Memory B cell (primary cell): ENCODE measurements around the gene SURF4.

Experiments used
- ATAC-seq: fragments of 150-1000 bp; cut with Tn5 transposase; 2 replicates; pipeline ENCODE4 v1.10.0; 2021; ENCODE audit warnings: low read depth, mild to moderate bottlenecking, moderate library complexity
- DNase-seq, 2 donors: peaks; one replicate each; pipeline ENCODE4 v3.0.0; 2022; ENCODE audit warnings: low spot score in 2 of 2
- H3K27ac Mint-ChIP-seq: one replicate; pipeline ENCODE4 v1.8.0; 2022; ENCODE audit warnings: mild to moderate bottlenecking, moderate library complexity, mixed read lengths
- H3K27me3 Mint-ChIP-seq: one replicate; pipeline ENCODE4 v1.8.0; 2022; ENCODE audit warnings: mixed read lengths
- H3K36me3 Mint-ChIP-seq: one replicate; pipeline ENCODE4 v1.8.0; 2022; ENCODE audit warnings: mild to moderate bottlenecking, mixed read lengths
- H3K4me1 Mint-ChIP-seq: one replicate; pipeline ENCODE4 v1.8.0; 2022; ENCODE audit warnings: mixed read lengths
- H3K4me3 Mint-ChIP-seq: one replicate; pipeline ENCODE4 v1.8.0; 2022; ENCODE audit warnings: mild to moderate bottlenecking, moderate library complexity, mixed read lengths
- H3K9me3 Mint-ChIP-seq: one replicate; pipeline ENCODE4 v1.8.0; 2022; ENCODE audit warnings: mixed read lengths

SURF4 gene

DNA sequence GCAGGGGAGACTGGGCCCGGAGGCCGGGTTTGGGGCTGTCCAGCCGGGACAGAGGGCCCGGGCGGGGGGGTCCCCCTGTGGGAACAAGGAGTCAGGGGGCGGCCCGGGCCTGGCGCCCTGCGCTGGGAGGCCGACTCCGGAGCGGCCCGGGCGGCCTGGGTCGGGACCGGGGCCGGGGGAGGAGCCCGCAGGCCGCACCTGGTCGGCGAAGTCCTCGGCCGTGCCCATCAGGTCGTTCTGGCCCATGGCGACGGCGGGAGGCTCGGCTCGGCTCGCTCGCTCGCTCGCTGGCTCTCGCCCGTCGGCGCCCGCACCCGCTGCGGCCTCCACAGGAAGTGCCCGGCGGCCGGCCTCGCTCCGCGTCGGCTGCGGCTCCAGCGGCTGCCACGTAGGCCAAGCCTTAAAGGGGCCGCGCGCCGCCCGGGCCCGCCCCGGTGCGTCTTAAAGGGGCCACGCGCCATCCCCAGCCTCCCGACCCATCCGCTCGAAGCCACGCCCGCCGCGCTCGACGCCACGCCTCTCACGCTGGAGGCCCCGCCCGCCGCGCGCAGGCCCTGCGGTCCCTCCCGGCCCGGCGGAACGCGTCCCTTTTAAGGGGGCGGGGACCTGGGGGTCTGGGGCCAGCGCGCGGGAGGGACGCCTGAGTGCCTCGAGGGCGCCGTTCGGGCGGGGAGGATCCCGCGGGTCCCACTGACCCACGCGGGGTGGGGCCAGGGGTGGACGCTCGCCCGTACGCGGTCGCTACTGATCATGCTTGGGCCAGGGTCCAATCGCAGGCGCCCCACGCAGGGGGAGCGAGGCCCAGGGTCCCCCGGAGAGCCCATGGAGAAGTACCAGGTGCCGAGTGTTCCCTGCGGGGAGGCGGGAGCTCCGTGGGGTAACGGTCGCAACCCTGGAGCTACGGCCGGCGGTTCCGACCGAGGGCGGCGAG, at the start of gene SURF4, which contains the start of gene STKLD1:
SURF4 (minus strand) TSS at position 337 of the 931 bp plus-strand sequence; CDS start at position 246, 91 bp downstream.
STKLD1 (plus strand) TSS at position 643 of the 931 bp plus-strand sequence; CDS start at position 751, 108 bp downstream.
- ATAC-seq (peak; percentile 97), DNase-seq (peak; percentile 95 to 96)
- Mint-ChIP-seq H3K9me3 (no peaks in the 10 kb centered on the region), H3K27me3 (no peaks in the 10 kb centered on the region), H3K36me3 (no peaks in the 10 kb centered on the region), H3K27ac (peak within 1 kb of the TSS; percentile 90), H3K4me1 (peaks cover 24% of the 10 kb centered on the region), H3K4me3 (peak within 1 kb of the TSS; percentile 95)

GRCh38 chr9:133425049-133425632, 49.3 kb upstream of the SURF4 start:
- DNase-seq = no peak
- Mint-ChIP-seq H3K9me3 (no peaks in the 10 kb centered on the region), H3K27me3 (peaks cover 2% of the 10 kb centered on the region), H3K4me1 (peaks cover 20% of the 10 kb centered on the region), H3K4me3 (no peak overlapping the region), H3K27ac (no peak overlapping the region), H3K36me3 (no peaks in the 10 kb centered on the region)
- ATAC-seq = no peak

DNA sequence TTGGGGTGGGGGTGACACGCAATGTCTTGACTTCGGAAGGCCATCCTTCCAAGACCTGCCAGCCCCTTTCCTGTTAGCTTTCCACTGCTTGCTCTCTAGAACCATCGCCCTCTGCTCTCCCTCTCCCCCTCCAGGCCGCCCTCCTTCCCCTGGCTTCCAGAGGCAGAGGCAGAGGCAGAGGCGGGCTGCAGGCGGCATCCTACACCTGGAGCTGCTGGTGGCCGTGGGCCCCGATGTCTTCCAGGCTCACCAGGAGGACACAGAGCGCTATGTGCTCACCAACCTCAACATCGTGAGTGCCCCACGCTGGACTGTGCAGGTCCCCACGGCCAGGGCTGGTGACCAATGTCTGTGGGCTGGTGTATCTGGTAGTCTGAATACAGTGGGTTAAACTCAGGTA, 48.3 kb upstream of the SURF4 start:
- no peak overlapping the region for H3K27ac Mint-ChIP-seq

GRCh38 chr9:133423216-133423615, 47.4 kb upstream of the SURF4 start:
- H3K9me3 Mint-ChIP-seq = peaks cover 3% of the 10 kb centered on the region
- DNase-seq (no peak), ATAC-seq (no peak)
- no peaks in the 10 kb centered on the region for H3K27me3 Mint-ChIP-seq
- peaks cover 26% of the 10 kb centered on the region for H3K4me1 Mint-ChIP-seq
- H3K36me3 Mint-ChIP-seq = peaks cover 4% of the 10 kb centered on the region
- no peak overlapping the region for H3K27ac Mint-ChIP-seq
- no peak overlapping the region for H3K4me3 Mint-ChIP-seq

More for the DNA sequence above, 48.3 kb upstream of the SURF4 start:
- no peaks in the 10 kb centered on the region for H3K27me3 Mint-ChIP-seq
- peaks cover 19% of the 10 kb centered on the region for H3K4me1 Mint-ChIP-seq
- H3K9me3 Mint-ChIP-seq = peaks cover 2% of the 10 kb centered on the region
- no peak overlapping the region for H3K4me3 Mint-ChIP-seq
- DNase-seq (no peak), ATAC-seq (no peak)
- peaks cover 2% of the 10 kb centered on the region for H3K36me3 Mint-ChIP-seq

- Mint-ChIP-seq H3K36me3 (peaks cover 4% of the 10 kb centered on the region), H3K27me3 (no peaks in the 10 kb centered on the region), H3K4me1 (peaks cover 26% of the 10 kb centered on the region), H3K27ac (peak within 1 kb of the TSS; percentile 99), H3K9me3 (peaks cover 3% of the 10 kb centered on the region), H3K4me3 (no peak within 1 kb of the TSS)
- ATAC-seq (peak; percentile 25), DNase-seq (no peak)
Measured at GRCh38 chr9:133421615-133422542, 46.0 kb upstream of the SURF4 start, which contains the start of gene ADAMTS13. ADAMTS13 (plus strand) TSS chr9:133422367; CDS start chr9:133422444, 77 bp downstream.

- peaks cover 4% of the 10 kb centered on the region for H3K36me3 Mint-ChIP-seq
- peaks cover 35% of the 10 kb centered on the region for H3K4me1 Mint-ChIP-seq
- DNase-seq (peak; percentile 51 to 74), ATAC-seq (peak; percentile 82)
- peak overlapping the region; percentile 99 for H3K27ac Mint-ChIP-seq
- H3K27me3 Mint-ChIP-seq = no peaks in the 10 kb centered on the region
- H3K4me3 Mint-ChIP-seq = no peak overlapping the region
- peaks cover 3% of the 10 kb centered on the region for H3K9me3 Mint-ChIP-seq
Measured at GRCh38 chr9:133420392-133420827, 44.5 kb upstream of the SURF4 start.

GRCh38 chr9:133419005-133419404, 43.1 kb upstream of the SURF4 start:
- Mint-ChIP-seq H3K27me3 (no peaks in the 10 kb centered on the region), H3K9me3 (peaks cover 3% of the 10 kb centered on the region), H3K4me3 (peak overlapping the region; percentile 93), H3K4me1 (peaks cover 40% of the 10 kb centered on the region), H3K27ac (peak overlapping the region; percentile 93), H3K36me3 (peaks cover 7% of the 10 kb centered on the region)
- DNase-seq (no peak), ATAC-seq (no peak)

DNA sequence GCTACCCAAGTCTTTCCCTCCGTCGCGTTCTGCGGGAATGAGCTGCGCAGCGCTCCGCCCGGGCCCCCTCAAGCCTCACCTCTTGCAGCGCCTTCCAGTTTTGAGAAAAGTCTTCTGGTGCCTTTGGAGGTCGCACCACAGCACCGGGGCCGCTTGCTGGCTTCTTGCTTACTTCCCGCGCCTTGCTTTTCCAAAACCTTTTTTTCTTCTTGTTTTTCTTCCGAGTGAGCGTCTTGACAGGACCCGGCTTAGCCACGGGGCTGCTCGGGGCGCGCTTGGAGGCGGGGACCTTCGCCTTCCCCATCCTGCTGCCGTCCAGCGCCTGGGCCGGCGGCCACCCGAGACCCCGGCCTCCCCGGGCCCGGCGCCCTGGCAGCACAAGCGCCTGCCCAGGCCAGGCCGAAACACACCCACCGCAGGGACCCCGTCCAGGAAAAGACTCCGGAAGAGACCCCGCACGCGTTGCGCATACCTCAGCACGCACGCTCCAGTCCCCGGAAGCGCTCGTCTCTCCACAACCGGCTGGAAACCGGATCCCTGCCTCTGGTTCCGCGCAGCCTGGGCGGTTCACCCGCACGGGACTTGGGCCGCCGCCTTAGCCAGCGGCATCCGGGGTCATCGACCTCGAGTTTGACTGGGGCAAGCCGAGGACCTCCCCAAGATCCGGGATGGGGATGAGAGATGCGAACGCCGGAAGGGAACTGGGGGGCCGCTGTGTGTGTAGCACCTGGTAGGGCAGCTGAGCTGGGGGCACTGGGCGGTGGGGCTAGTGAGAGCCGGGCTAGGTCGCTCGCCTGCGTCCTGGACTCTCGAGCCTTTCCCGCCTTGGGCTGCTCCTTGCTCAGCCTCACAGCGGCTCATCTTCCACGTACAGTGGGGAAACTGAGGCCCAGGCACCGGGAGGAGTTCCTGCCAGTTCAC, 41.9 kb upstream of the SURF4 start, which contains the start of gene REXO4:
REXO4 (minus strand) TSS at position 470 of the 921 bp plus-strand sequence; CDS start at position 304, 166 bp downstream.
- DNase-seq = peak; percentile 76 to 93
- H3K4me3 Mint-ChIP-seq = peak within 1 kb of the TSS; percentile 93
- no peaks in the 10 kb centered on the region for H3K27me3 Mint-ChIP-seq
- peak within 1 kb of the TSS; percentile 93 for H3K27ac Mint-ChIP-seq
- H3K4me1 Mint-ChIP-seq = peaks cover 40% of the 10 kb centered on the region
- H3K9me3 Mint-ChIP-seq = peaks cover 3% of the 10 kb centered on the region
- peak; percentile 63 for ATAC-seq
- peaks cover 9% of the 10 kb centered on the region for H3K36me3 Mint-ChIP-seq

GRCh38 chr9:133415170-133415569, 39.3 kb upstream of the SURF4 start:
- Mint-ChIP-seq H3K4me3 (no peak overlapping the region), H3K27me3 (no peaks in the 10 kb centered on the region), H3K9me3 (peaks cover 3% of the 10 kb centered on the region), H3K36me3 (peaks cover 17% of the 10 kb centered on the region), H3K4me1 (peaks cover 27% of the 10 kb centered on the region), H3K27ac (peak overlapping the region; percentile 63)
- DNase-seq (no peak), ATAC-seq (no peak)

DNA sequence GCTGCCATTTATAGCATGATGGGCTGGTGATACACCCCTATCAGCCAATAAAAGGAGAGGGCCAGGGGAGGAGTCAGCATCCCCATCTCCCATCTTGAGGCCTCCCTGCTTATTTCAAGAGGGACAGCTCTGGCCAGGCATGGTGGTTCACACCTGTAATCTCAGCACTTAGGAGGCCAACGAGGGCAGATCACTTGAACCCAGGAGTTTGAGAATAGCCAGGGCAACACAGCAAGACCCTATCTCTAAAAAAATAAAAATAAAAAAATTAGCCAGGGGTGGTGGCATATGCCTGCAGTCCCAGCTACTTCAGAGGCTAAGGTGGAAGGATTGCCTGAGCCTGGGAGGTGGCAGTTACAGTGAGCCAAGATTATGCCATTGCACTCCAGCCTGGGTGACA, 32.2 kb upstream of the SURF4 start:
- DNase-seq (no peak), ATAC-seq (no peak)
- H3K4me1 Mint-ChIP-seq = peaks cover 13% of the 10 kb centered on the region
- H3K36me3 Mint-ChIP-seq = peaks cover 27% of the 10 kb centered on the region
- H3K4me3 Mint-ChIP-seq = no peak overlapping the region
- no peak overlapping the region for H3K27ac Mint-ChIP-seq
- no peaks in the 10 kb centered on the region for H3K9me3 Mint-ChIP-seq
- no peaks in the 10 kb centered on the region for H3K27me3 Mint-ChIP-seq

DNA sequence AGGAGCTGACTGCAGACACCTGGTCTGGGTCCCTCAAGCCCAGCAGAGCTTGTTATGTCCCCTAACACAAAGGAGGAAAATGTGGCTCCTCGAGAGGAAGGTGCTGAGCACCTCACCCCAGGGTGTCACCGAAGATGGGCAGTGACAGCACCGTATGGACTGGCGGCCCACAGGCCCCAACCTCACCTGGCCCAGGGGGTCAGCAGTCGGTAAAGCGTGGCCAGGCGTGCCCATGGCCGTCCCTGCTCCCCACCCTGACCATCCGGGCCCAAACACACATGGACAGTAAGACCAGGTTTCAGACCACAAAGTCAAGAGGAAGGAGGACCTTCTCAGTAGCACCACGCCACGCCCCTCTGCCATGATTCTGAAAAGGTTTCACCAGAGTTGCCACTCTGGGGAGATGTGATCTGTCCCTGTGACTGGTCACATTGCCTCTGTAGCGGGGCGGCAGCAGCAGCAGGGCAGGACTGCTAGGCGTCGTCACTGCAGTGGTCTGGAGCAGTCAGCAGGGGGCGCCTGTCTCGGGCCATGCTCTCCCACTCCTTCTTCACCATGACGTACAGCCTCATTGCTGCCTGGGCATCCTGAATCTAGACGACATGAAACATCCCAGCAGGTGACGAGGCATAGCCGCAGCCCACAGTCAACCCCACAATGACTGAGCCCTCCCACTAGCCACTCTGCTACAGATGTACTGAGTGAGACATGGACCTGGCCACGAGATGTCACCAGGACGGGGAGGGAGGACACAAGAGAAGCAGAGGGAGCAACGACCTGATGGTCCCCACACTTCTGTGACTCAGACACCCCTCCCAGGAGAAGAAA, 30.8 kb upstream of the SURF4 start:
- H3K4me1 Mint-ChIP-seq = peaks cover 15% of the 10 kb centered on the region
- no peaks in the 10 kb centered on the region for H3K27me3 Mint-ChIP-seq
- H3K36me3 Mint-ChIP-seq = peaks cover 19% of the 10 kb centered on the region
- DNase-seq (peak; percentile 81), ATAC-seq (peak; percentile 94)
- H3K9me3 Mint-ChIP-seq = no peaks in the 10 kb centered on the region
- no peak overlapping the region for H3K4me3 Mint-ChIP-seq
- H3K27ac Mint-ChIP-seq = peak overlapping the region; percentile 73
